Measurements from ENCODE around the gene SNX30.

DNA sequence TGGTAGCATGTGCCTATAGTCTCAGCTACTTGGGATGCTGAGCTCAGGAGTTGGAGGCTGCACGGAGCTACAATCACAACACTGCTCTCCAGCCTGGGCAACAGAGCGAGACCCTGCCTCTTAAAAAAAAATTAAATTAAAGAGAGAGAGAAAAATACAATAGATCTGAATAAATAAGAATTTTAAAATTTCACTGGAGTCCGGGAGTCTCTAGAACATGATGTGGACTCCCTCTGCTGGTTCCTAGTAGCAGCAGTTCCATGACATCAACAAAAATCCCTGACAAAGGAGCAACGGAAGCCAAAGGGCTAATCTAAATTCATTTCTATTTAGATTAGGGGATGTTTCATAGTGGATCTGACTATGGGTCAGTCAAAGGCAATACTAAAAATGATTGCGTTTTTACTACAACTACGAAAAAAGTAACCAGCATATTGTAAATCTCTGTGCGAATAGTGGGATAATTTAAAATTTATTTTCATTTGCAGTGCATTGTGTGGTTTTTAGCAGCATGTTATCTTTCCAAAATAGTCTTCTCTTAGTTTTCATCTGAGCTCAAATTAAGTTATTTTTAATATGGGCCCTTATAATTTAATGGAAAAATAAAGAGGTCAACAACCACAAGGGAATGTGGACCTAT is 39.4 kb upstream of the SNX30 start:
- TF ChIP-seq CTCF (IDR thresholded peaks at IDR 0.05) (no peak), POLR2A (IDR thresholded peaks at IDR 0.05) (no peak), POLR2AphosphoS5 (IDR thresholded peaks at IDR 0.05; ENCODE audit: insufficient read depth in 1 of 2, low read depth in 1 of 2) (no peak)

Measured in vagina (tissue), 2 donors.